ELF-1 (cell line): ENCODE results near the gene DPP6.

Source experiments
- DNase-seq: peaks from one replicate; pipeline ENCODE4 v3.0.0-alpha.2; 2016; ENCODE audit warnings: low read depth, low spot score

The DPP6 gene

DNA sequence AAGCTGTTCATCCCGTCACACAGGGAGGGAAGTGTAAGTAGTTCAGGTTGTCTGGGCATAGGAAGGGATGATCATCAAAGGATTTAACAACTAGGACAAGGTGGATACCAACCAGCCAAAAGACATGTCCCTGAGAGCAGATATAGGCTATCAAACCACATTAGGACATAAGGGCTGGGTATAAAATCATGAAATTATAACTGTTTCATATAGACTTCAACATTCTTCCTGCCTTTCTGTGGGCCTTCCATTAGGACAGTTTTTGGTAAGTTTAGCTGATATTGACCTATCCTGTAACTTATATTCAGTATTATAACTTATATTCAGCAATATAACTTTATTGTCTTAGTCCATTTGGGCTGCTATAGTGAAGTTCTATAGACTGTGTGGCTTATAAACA, 759.8 kb downstream of the DPP6 start:
- no peak for DNase-seq

DNA sequence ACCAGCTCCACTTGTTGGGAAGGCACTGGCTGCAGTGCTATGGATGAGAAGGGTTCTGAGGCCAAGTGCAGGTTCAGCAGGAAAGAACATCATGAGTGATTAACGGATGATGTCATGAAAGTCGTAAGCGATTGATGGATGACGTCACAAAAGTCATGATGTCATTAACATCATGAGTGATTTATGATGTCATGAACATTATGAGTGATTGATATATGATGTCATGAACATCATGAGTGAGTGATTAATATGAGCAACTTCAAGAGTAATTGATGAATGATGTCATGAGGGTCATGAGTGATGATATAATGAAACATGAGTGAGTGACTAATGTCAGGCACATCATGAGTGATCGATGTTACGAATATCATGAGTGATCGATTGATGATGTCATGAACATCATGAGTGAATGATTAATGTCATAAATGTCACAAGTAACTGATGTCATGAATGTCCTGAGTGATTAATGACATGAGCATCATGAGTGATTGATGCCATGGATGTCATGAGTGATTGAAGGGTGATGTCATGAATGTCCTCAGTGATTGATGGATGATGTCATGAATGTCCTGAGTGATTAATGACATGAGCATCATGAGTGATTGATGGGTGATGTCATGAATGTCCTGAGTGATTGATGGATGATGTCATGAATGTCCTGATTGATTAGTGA, 765.2 kb downstream of the DPP6 start:
- no peak for DNase-seq

DNA sequence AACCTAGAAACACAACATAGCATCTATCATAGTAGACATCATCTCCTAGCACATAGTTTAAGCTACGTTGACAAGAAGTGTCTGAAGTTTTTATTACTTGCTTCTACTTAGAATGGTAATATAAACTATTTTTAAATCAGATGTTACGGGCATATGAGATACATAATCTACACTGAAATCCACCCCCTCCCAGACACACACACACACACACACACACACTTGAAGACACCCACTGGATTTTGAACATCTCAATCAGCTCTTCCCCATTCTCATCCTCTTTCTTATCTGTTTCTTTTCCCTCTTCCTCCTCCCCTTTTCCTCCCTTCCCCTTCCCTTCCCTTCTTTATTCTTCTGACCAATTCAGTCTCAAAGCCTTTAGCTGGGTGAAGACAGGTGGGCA, 774.8 kb downstream of the DPP6 start:
- DNase-seq = no peak

GRCh38 chr7:154832557-154833138, 780.5 kb downstream of the DPP6 start:
- DNase-seq = peak; percentile 36

GRCh38 chr7:154836021-154836448, 783.8 kb downstream of the DPP6 start:
- DNase-seq = peak; percentile 69

DNA sequence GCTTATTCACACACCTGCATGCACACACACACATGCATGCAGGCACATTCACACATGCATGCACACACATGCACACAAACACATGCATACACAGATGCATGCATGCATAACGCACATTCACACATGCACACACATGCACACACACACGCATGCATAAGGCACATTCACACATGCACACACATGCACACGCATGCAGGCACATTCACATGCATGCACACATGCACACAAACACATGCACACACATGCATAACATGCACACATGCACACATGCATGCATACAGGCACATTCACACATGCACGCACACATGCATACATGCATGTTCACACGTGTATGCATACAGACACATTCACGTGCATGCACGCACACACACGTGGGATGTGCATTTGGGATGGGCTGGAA, 784.9 kb downstream of the DPP6 start:
- no peak for DNase-seq

- no peak for DNase-seq
These were observed 785.4 kb downstream of the DPP6 start for GRCh38 chr7:154837622-154838021.

GRCh38 chr7:154840086-154840485, 787.9 kb downstream of the DPP6 start:
- DNase-seq = no peak

DNA sequence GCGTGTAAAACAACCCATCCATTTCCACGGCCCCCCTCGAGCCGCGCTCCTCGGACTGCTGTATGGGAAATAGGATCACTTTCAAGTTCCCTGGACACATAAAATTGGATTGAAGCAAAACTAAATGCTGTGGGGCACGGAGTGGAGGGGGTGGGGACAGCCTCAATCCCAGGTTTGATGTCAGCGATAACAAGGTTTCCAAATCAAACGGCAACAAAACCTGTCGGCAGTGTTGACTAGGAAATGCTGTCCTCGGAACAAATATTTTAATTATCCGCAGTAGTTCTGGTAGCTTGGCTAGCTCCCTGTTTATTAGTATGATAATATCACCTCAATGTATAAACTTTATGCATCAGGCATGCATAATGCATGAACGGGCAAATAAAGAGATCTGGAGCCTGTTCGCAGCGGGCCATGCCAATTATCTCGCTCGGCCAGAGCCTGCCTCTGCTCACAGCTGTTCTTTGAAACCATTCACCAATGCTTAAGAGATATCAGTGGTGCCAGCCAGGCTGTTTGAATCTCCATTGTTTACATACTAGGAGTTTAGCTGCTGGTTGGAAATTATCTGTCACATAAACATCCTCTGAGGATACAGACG, 789.6 kb downstream of the DPP6 start:
- no peak for DNase-seq

- no peak for DNase-seq
These were observed 790.4 kb downstream of the DPP6 start for GRCh38 chr7:154842591-154842990.

DNA sequence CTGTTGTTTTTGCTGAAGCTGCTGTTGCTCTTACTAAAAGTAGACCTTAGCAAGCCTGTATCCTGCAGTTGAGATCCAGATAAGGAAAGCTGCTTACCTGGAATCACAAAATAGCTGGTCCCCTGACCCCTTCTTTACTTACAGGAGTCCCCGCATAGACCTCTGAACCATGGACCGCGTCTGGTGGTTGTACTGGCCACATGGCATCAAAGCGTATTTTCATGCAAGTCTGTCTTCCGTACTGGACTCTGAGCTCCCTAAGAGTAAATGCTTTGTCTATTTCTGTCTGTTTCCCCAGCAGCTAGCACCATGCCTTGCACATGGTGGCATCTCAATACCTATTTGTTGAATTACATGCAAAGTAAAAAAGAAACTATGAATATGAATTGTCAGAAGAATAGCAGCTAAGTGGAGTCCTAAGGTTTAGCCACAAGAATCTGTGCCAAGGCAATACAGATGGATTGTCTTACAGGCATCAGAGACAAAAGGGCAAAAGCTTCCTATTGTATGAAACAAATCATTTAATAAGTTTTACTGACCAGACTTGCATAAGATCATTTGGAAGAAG, 791.6 kb downstream of the DPP6 start:
- no peak for DNase-seq

- DNase-seq = peak; percentile 30
These were observed 792.3 kb downstream of the DPP6 start for GRCh38 chr7:154844499-154844898.

DNA sequence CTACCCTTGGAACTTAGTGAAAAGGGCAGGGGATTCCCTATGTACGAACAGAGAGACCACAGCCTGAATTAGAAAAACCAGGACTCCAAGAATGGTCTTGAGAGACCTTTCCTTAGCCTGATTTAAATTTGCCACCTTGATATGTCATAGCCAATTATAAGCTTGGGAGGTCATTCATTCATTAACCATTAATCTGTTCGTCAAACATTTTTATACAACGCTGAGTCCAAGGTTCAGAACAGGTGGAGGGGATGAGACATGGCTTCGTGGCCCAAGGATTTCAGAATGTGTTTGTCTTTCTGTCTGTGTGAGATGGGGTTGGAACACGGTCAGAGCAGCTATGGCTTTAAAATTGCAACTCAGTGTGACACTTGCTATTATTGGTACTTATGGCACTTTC, 792.8 kb downstream of the DPP6 start:
- no peak for DNase-seq

GRCh38 chr7:154848464-154848863, 796.3 kb downstream of the DPP6 start:
- DNase-seq = no peak

DNA sequence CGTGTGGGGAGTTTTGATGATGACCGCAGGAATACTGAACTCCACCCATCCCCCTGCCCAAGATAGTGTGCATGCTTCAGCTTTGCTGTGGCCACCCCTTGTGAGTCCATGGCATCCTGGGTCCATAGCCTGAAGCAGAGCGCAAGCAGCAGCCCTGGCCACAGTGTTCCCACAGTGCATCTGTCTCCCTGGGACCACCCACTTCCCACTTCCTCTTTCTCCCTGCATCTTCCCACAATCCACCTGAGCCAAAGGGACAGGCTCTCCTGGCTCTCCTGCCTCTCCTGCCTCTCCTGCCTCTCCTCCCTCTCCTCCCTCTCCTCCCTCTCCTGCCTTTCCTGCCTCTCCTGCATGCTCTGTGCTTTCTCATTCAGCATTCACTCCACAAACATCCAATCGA, 800.0 kb downstream of the DPP6 start:
- no peak for DNase-seq

DNA sequence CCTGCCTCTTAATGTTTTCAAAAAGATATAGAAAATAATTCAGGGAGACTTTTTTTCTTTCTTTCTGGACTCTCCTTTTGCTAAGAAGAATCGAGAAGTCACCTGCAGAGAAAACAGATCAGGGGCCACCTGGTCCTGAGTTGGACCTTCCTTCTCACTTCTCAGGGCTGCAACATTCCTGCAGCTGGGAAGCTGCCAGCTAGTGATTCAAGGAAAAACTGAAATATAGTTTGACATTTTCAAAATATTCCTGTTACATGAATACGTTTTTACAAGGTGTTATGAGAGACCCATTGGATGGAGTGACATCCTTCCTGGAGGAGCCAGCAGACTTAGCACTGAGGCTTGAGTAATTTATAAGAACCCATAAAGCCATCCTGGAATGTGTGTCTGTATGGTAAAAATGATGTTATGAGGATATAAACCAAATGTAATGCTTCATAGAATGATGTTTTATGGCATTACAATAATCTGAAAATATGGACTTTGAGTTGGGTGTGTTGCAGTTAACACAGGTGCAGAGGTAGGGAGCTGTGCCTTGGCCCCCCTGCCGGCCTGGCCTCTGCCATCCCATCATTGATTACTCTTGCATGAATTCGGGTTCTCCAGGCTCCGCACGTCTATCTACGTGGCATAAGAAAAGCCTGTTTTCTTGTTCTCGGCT, 801.0 kb downstream of the DPP6 start:
- DNase-seq = no peak

- DNase-seq = no peak
These were observed 801.5 kb downstream of the DPP6 start for GRCh38 chr7:154853727-154854095.

DNA sequence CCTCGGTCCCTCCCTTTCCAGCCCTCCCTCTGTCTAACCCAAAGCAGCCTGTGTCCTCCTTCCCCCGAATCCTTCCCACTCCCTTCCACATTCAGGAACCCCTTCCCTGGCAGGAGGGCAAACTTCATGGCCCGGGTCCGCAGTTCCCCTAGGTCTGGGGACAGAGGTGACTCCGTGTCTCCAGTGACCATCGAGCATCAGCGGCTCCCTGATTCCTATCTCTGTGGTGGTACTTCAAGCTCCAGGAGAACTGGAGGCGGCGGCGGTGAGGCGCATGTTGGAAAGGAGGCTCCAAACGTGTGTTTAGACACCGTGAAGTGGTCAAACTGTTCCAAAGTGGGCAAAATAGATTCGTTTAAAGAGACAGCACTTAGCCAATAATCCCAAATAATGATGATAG, 802.6 kb downstream of the DPP6 start:
- no peak for DNase-seq

DNA sequence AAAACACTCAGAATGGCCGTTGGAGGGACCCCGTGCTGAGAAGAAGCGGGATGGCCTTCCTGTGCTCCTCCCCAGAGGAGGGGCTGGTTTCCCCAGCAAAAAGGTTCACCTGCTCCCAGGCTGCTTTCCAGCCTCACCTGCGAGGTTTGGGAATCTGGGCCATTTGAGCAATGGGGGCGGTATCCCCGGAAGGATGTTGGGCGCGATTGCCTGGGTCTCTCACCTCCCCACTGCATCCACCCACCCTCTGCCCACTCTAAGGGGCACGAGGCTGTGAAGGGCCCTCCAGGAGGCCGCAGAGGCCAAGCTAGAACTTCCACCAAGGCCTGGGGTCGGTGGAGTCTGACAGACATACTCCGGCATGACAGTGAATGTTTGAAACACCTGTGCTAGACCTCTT, 803.2 kb downstream of the DPP6 start:
- DNase-seq = no peak

DNA sequence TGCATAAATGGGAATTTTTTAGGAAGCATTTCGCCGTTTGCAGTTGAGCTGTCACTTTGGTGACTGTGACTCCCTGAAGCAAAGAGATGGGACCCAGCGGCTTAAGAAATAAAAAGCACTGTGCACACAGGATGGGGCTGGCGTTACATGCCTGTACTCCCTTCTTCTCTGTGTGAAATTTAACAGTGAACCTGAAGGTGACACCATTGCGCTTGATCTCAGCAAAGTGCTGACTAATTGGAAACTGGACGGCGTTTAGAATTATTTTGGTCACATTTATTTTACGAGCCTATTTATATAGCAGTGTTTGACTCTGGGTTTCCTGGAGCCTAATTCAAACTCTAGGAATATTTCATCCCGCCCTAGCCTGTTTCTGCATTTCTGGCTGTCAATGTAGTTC, 804.5 kb downstream of the DPP6 start:
- DNase-seq = no peak

DNA sequence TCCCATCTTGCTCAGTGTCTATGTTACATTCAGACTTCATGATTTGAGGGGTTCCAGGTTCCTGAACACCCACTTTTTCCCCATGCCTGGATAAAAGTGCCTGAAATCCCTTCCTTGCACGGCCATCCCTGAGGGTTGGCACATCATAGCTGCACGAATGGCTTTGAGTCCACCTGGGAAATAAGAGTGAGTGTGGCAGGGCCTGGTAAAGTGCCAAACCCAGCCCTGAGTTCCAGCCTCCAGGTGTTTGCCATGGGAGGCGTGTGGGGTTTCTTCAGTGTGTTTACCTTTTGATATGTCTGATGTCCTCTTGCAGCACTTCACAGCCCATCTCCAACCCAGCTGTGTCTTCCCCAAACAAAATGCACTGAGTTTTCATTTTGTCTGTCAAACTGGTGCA, 805.0 kb downstream of the DPP6 start:
- no peak for DNase-seq
